Hematopoietic multipotent progenitor cell treated with erythropoietin and hydrocortisone succinate and interleukin-3 and kit ligand, for 4 days (in vitro differentiated cells): ENCODE measurements around the gene CHM.
A peak's percentile ranks its signal among the peaks of the same experiment; 100 is the strongest.
"Not testable (repeated sequence)": the region's sequence is repeated elsewhere in the genome, so short reads cannot be mapped to it uniquely, and the experiment has no call there.

Source experiments
- DNase-seq: peaks from one replicate; pipeline ENCODE4 v3.0.0-alpha.2; 2015

The CHM gene

GRCh38 chrX:85994797-85995196 lies 52.6 kb downstream of the CHM start:
- DNase-seq = no peak

GRCh38 chrX:85994228-85994627 lies 53.1 kb downstream of the CHM start:
- no peak for DNase-seq

- peak; percentile 13 for DNase-seq
These were observed 53.7 kb downstream of the CHM start for GRCh38 chrX:85993539-85994197.

GRCh38 chrX:85992811-85993229 lies 54.5 kb downstream of the CHM start:
- peak; percentile 32 for DNase-seq

- peak; percentile 45 for DNase-seq
These were observed 59.0 kb downstream of the CHM start for GRCh38 chrX:85988353-85988752.

GRCh38 chrX:85980286-85980685 lies 67.1 kb downstream of the CHM start:
- DNase-seq = no peak

- no peak for DNase-seq
These were observed 70.1 kb downstream of the CHM start for GRCh38 chrX:85977218-85977617.

- not testable (repeated sequence) for DNase-seq
These were observed 75.0 kb downstream of the CHM start for GRCh38 chrX:85972351-85972750.

GRCh38 chrX:85964744-85965143 lies 82.6 kb downstream of the CHM start:
- DNase-seq = no peak

- no peak for DNase-seq
These were observed 83.6 kb downstream of the CHM start for GRCh38 chrX:85963736-85964135.

- DNase-seq = no peak
These were observed 91.8 kb downstream of the CHM start for GRCh38 chrX:85955510-85955909.

- not testable (repeated sequence) for DNase-seq
These were observed 102.6 kb downstream of the CHM start for GRCh38 chrX:85944751-85945150.

- DNase-seq = no peak
These were observed 106.1 kb downstream of the CHM start for GRCh38 chrX:85941275-85941674.

- DNase-seq = peak; percentile 10
These were observed 107.4 kb downstream of the CHM start for GRCh38 chrX:85939942-85940341.

- not testable (repeated sequence) for DNase-seq
These were observed 113.0 kb downstream of the CHM start for GRCh38 chrX:85934399-85934798.

- no peak for DNase-seq
These were observed 117.3 kb downstream of the CHM start for GRCh38 chrX:85930099-85930498.

- no peak for DNase-seq
These were observed 118.8 kb downstream of the CHM start for GRCh38 chrX:85928606-85929005.

GRCh38 chrX:85927740-85928139 lies 119.6 kb downstream of the CHM start:
- DNase-seq = no peak

GRCh38 chrX:85922821-85923220 lies 124.5 kb downstream of the CHM start:
- DNase-seq = no peak

- not testable (repeated sequence) for DNase-seq
These were observed 130.6 kb downstream of the CHM start for GRCh38 chrX:85916656-85917280.

- no peak for DNase-seq
These were observed 132.9 kb downstream of the CHM start for GRCh38 chrX:85914431-85914830.

- DNase-seq = no peak
These were observed 140.0 kb downstream of the CHM start for GRCh38 chrX:85907316-85907715.

GRCh38 chrX:85906399-85906798 lies 141.0 kb downstream of the CHM start:
- no peak for DNase-seq

GRCh38 chrX:85905851-85906250 lies 141.5 kb downstream of the CHM start:
- no peak for DNase-seq
